HepG2 (cell line): ENCODE results near the gene NFKBIA. TPM values are rescaled to one million over a fixed set of nuclear protein-coding genes. Genes with fewer than 3 reads are reported as not detected.

Experiments
- AHR ChIP-seq: IDR thresholded peaks from 2 replicates; pipeline ENCODE4 v1.6.1; 2018; ENCODE audit warnings: missing genetic modification reagents, missing compliant biosample characterization
- ATF5 ChIP-seq: sonication (generic); formaldehyde crosslinking; IDR thresholded peaks from 2 replicates; pipeline ENCODE4 v1.4.0; 2020; ENCODE audit warnings: mild to moderate bottlenecking, low read depth, missing genetic modification reagents
- CC2D1A ChIP-seq: sonication (generic); formaldehyde crosslinking; IDR thresholded peaks from 2 replicates; pipeline ENCODE4 v1.8.1; 2023; ENCODE audit warnings: mild to moderate bottlenecking, missing genetic modification reagents
- CCAR2 ChIP-seq: fragments of 200-400 bp; formaldehyde crosslinking; optimal IDR thresholded peaks from 2 replicates; pipeline ENCODE3; 2018; ENCODE audit warnings: low read depth, mild to moderate bottlenecking, low read length, moderate library complexity
- CREBL2 ChIP-seq: sonication (generic); formaldehyde crosslinking; IDR thresholded peaks from 2 replicates; pipeline ENCODE4 v1.8.1; 2023; ENCODE audit warnings: missing genetic modification reagents, mild to moderate bottlenecking, borderline replicate concordance
- ERF ChIP-seq: IDR thresholded peaks from 2 replicates; pipeline ENCODE4 v1.6.1; 2018; ENCODE audit warnings: missing biosample characterization, missing genetic modification reagents
- FIP1L1 ChIP-seq: fragments of 200-400 bp; formaldehyde crosslinking; IDR thresholded peaks from 2 replicates; pipeline ENCODE4 v1.6.1; 2018; ENCODE audit warnings: low read depth, mild to moderate bottlenecking, low read length, moderate library complexity, borderline replicate concordance; ENCODE audit not compliant: insufficient read depth
- FOXJ3 ChIP-seq: sonication (generic); formaldehyde crosslinking; IDR thresholded peaks from 2 replicates; pipeline ENCODE4 v1.4.0; 2020; ENCODE audit warnings: missing genetic modification reagents, mild to moderate bottlenecking, borderline replicate concordance
- GABPB1 ChIP-seq: IDR thresholded peaks from 2 replicates; pipeline ENCODE4 v1.6.1; 2016; ENCODE audit warnings: mild to moderate bottlenecking, missing genetic modification reagents, moderate library complexity, missing compliant biosample characterization
- ISL2 ChIP-seq: sonication (generic); formaldehyde crosslinking; IDR thresholded peaks from 2 replicates; pipeline ENCODE4 v1.5.0; 2020; ENCODE audit warnings: missing genetic modification reagents
- JUND ChIP-seq: sonication (generic); formaldehyde crosslinking; IDR thresholded peaks from 2 replicates; pipeline ENCODE4 v1.8.0; 2022; ENCODE audit warnings: mild to moderate bottlenecking, missing genetic modification reagents
- NCOA1 ChIP-seq: sonication (generic); formaldehyde crosslinking; IDR thresholded peaks from 2 replicates; pipeline ENCODE4 v1.9.0; 2021; ENCODE audit warnings: missing genetic modification reagents
- PHF8 ChIP-seq: sonication (generic); formaldehyde crosslinking; IDR thresholded peaks from 2 replicates; pipeline ENCODE4 v1.5.0; 2020; ENCODE audit warnings: missing genetic modification reagents
- REPIN1 ChIP-seq: sonication (generic); formaldehyde crosslinking; IDR thresholded peaks from 2 replicates; pipeline ENCODE4 v1.8.0; 2022; ENCODE audit warnings: missing genetic modification reagents, low read depth, mild to moderate bottlenecking, borderline replicate concordance
- SMARCE1 ChIP-seq: fragments of 450-650 bp; IDR thresholded peaks from 2 replicates; pipeline ENCODE4 v1.6.1; 2017; ENCODE audit warnings: borderline replicate concordance
- USF2 ChIP-seq, 2 experiments: sonication (generic) in 1 of 2; formaldehyde crosslinking in 1 of 2; IDR thresholded peaks; 2 replicates each; pipeline versions ENCODE4 v1.5.1 to v1.6.1; 2011 to 2020; ENCODE audit warnings: borderline replicate concordance in 1 of 2, low read depth in 1 of 2, low read length in 1 of 2, mild to moderate bottlenecking in 1 of 2, missing genetic modification reagents in 1 of 2, moderate library complexity in 1 of 2
- ZFX ChIP-seq: sonication (generic); formaldehyde crosslinking; IDR thresholded peaks from 2 replicates; pipeline ENCODE4 v1.4.0; 2020; ENCODE audit warnings: mild to moderate bottlenecking, low read depth, missing genetic modification reagents, moderate library complexity
- ZNF12 ChIP-seq: sonication (generic); formaldehyde crosslinking; IDR thresholded peaks from 2 replicates; pipeline ENCODE4 v1.5.0; 2020; ENCODE audit warnings: missing genetic modification reagents
- ZNF280D ChIP-seq: sonication (generic); formaldehyde crosslinking; IDR thresholded peaks from 2 replicates; pipeline ENCODE4 v1.5.1; 2020; ENCODE audit warnings: mild to moderate bottlenecking, missing genetic modification reagents
- ZNF414 ChIP-seq: sonication (generic); formaldehyde crosslinking; IDR thresholded peaks from 2 replicates; pipeline ENCODE4 v1.5.0; 2020; ENCODE audit warnings: missing genetic modification reagents
- ZNF468 ChIP-seq: sonication (generic); formaldehyde crosslinking; IDR thresholded peaks from 2 replicates; pipeline ENCODE4 v1.8.0; 2022; ENCODE audit warnings: mild to moderate bottlenecking, moderate library complexity, missing genetic modification reagents
- ZNF768 ChIP-seq: sonication (generic); formaldehyde crosslinking; IDR thresholded peaks from 2 replicates; pipeline ENCODE4 v1.4.0; 2020; ENCODE audit warnings: missing genetic modification reagents
- polyA plus RNA-seq, 8 experiments: library from polyadenylated mRNA; depleted of rRNA in 3 of 8; stranded (reverse) in 7 of 8; unstranded in 1 of 8; fragments of >200 nt; fragmentation: Illumina TruSeq in 4 of 8; extraction: Trizol in 4 of 8; gene quantifications; 2 replicates each; pipeline versions ENCODE4 v1.2.1 to v1.2.3, GENCODE V29; 2011 to 2016; ENCODE audit warnings: low read depth in 4 of 8, missing spikeins in 1 of 8, mixed read lengths in 1 of 8; ENCODE audit not compliant: insufficient read depth in 1 of 8
- total RNA-seq, 5 experiments: library from RNA; depleted of rRNA; stranded (reverse); fragments of >200 nt; fragmentation: Illumina TruSeq; extraction: Trizol; gene quantifications; 2 replicates each; pipeline ENCODE4 v1.2.3, GENCODE V29; 2016; ENCODE audit warnings: low read depth in 1 of 5

Gene NFKBIA
- total and polyA plus RNA-seq, 2 of the 13 experiments (the other 11 are each of a cell fraction or from before 2014, with no cell fraction given), result 197 to 319 TPM

- no peak for TF ChIP-seq CCAR2
- TF ChIP-seq ZNF414 (CRISPR knock-in tag), result no peak
- TF ChIP-seq USF2 (IDR thresholded peaks at IDR 0.05; ENCODE audit: low read depth, low read length), result 0 out of 2 replicates have a peak, but pooled peaks have one; percentile 18
- no peak for TF ChIP-seq USF2 (CRISPR knock-in tag; IDR thresholded peaks at IDR 0.05; ENCODE audit: borderline replicate concordance)
- no peak for TF ChIP-seq ZFX (CRISPR knock-in tag)
- no peak for TF ChIP-seq FOXJ3
- no peak for TF ChIP-seq ATF5 (CRISPR knock-in tag)
- TF ChIP-seq ZNF468 (CRISPR knock-in tag), result no peak
- peak; percentile 77; the same call in 1 of the 2 replicates for TF ChIP-seq NCOA1 (CRISPR knock-in tag)
- no peak for TF ChIP-seq AHR (CRISPR knock-in tag)
- no peak for TF ChIP-seq ZNF12
- no peak for TF ChIP-seq ISL2
- peak; percentile 16 for TF ChIP-seq PHF8 (CRISPR knock-in tag)
- peak; percentile 54; the same call in 1 of the 2 replicates for TF ChIP-seq ZNF768 (CRISPR knock-in tag)
- peak; percentile 37; the same call in 1 of the 2 replicates for TF ChIP-seq ZNF280D (CRISPR knock-in tag)
- no peak for TF ChIP-seq SMARCE1
- TF ChIP-seq FIP1L1, result no peak
- no peak for TF ChIP-seq CREBL2 (CRISPR knock-in tag)
- TF ChIP-seq REPIN1, result no peak
- TF ChIP-seq JUND (CRISPR knock-in tag), result 0 out of 2 replicates have a peak, but pooled peaks have one; percentile 24
- TF ChIP-seq CC2D1A, result no peak
- TF ChIP-seq ERF (CRISPR knock-in tag), result no peak
- no peak for TF ChIP-seq GABPB1 (CRISPR knock-in tag)
Observed at GRCh38 chr14:35352274-35353233, 52.0 kb downstream of the NFKBIA start (continued).
